ENCODE data around the gene HCLS1.

HCLS1 gene

GRCh38 chr3:121705541-121705940, 44.8 kb upstream of the HCLS1 start:
- Histone ChIP-seq H2AFZ (ENCODE audit: low read depth, low read length, severe bottlenecking) (no peak overlapping the region), H3K79me2 (ENCODE audit: insufficient read depth, low read length) (no peaks in the 10 kb centered on the region), H3K4me2 (ENCODE audit: low read depth, low read length, poor library complexity, severe bottlenecking) (no peak overlapping the region), H3K9ac (ENCODE audit: low read length) (no peak overlapping the region), H3K9me3 (ENCODE audit: insufficient read depth, low read length) (no peaks in the 10 kb centered on the region), H3K4me3 (ENCODE audit: insufficient read depth, low read length, poor library complexity, severe bottlenecking) (no peak overlapping the region), H3K9me2 (replicated peaks; ENCODE audit: insufficient read depth, low read length) (no peaks in the 10 kb centered on the region), H3K27ac (ENCODE audit: low read depth, low read length) (no peak overlapping the region), H3K27me3 (ENCODE audit: low read length) (no peaks in the 10 kb centered on the region), H4K20me1 (ENCODE audit: low read depth, low read length) (no peaks in the 10 kb centered on the region), H3F3A (ENCODE audit: insufficient read depth) (no peaks in the 10 kb centered on the region), H3K36me3 (ENCODE audit: low read length) (peaks cover 5% of the 10 kb centered on the region; the same call in 1 of the 2 replicates)
- no peak for TF ChIP-seq CTCF (IDR thresholded peaks at IDR 0.05; ENCODE audit: insufficient read depth, low read length, poor library complexity, severe bottlenecking)
- TF ChIP-seq EZH2phosphoT487 (conservative IDR thresholded peaks at IDR 0.05; ENCODE audit: low read length), result no peak

GRCh38 chr3:121703973-121704372, 43.3 kb upstream of the HCLS1 start:
- Histone ChIP-seq H4K20me1 (ENCODE audit: low read depth, low read length) (no peaks in the 10 kb centered on the region), H3K79me2 (ENCODE audit: insufficient read depth, low read length) (no peaks in the 10 kb centered on the region), H3F3A (ENCODE audit: insufficient read depth) (no peaks in the 10 kb centered on the region; the same call in 1 of the 2 replicates), H3K9me2 (replicated peaks; ENCODE audit: insufficient read depth, low read length) (no peaks in the 10 kb centered on the region), H3K27me3 (ENCODE audit: low read length) (no peaks in the 10 kb centered on the region), H3K9me3 (ENCODE audit: insufficient read depth, low read length) (no peaks in the 10 kb centered on the region), H3K36me3 (ENCODE audit: low read length) (peaks cover 10% of the 10 kb centered on the region), H2AFZ (ENCODE audit: low read depth, low read length, severe bottlenecking) (no peak overlapping the region), H3K9ac (ENCODE audit: low read length) (no peak overlapping the region), H3K27ac (ENCODE audit: low read depth, low read length) (no peak overlapping the region), H3K4me2 (ENCODE audit: low read depth, low read length, poor library complexity, severe bottlenecking) (no peak overlapping the region), H3K4me3 (ENCODE audit: insufficient read depth, low read length, poor library complexity, severe bottlenecking) (no peak overlapping the region)
- TF ChIP-seq CTCF (IDR thresholded peaks at IDR 0.05; ENCODE audit: insufficient read depth, low read length, poor library complexity, severe bottlenecking) (no peak), EZH2phosphoT487 (conservative IDR thresholded peaks at IDR 0.05; ENCODE audit: low read length) (no peak)

GRCh38 chr3:121698901-121699300, 38.2 kb upstream of the HCLS1 start:
- no peaks in the 10 kb centered on the region for H4K20me1 ChIP-seq (ENCODE audit: low read depth, low read length)
- TF ChIP-seq EZH2phosphoT487 (conservative IDR thresholded peaks at IDR 0.05; ENCODE audit: low read length) (no peak), CTCF (IDR thresholded peaks at IDR 0.05; ENCODE audit: insufficient read depth, low read length, poor library complexity, severe bottlenecking) (no peak)
- H2AFZ ChIP-seq (ENCODE audit: low read depth, low read length, severe bottlenecking), result no peak overlapping the region
- H3K9me2 ChIP-seq (replicated peaks; ENCODE audit: insufficient read depth, low read length), result no peaks in the 10 kb centered on the region
- peaks cover 12% of the 10 kb centered on the region for H3K36me3 ChIP-seq (ENCODE audit: low read length)
- no peak overlapping the region for H3K4me2 ChIP-seq (ENCODE audit: low read depth, low read length, poor library complexity, severe bottlenecking)
- H3K79me2 ChIP-seq (ENCODE audit: insufficient read depth, low read length), result no peaks in the 10 kb centered on the region
- H3F3A ChIP-seq (ENCODE audit: insufficient read depth), result no peaks in the 10 kb centered on the region; the same call in 1 of the 2 replicates
- H3K9me3 ChIP-seq (ENCODE audit: insufficient read depth, low read length), result no peaks in the 10 kb centered on the region
- H3K27ac ChIP-seq (ENCODE audit: low read depth, low read length), result no peak overlapping the region
- no peaks in the 10 kb centered on the region for H3K27me3 ChIP-seq (ENCODE audit: low read length)
- no peak overlapping the region for H3K9ac ChIP-seq (ENCODE audit: low read length)
- no peak overlapping the region for H3K4me3 ChIP-seq (ENCODE audit: insufficient read depth, low read length, poor library complexity, severe bottlenecking)

All from SU-DHL-6 (cell line).